DOHH2 (cell line): ENCODE data around the gene UBR2.
A peak's percentile ranks its signal among the peaks of the same experiment; 100 is the strongest.

ENCODE experiments used
- EZH2phosphoT487 ChIP-seq: fragments of 200-600 bp; sonication (generic); IDR thresholded peaks from 2 replicates; pipeline ENCODE4 v1.6.1; 2017; ENCODE audit warnings: borderline replicate concordance, mild to moderate bottlenecking, antibody characterized with exemption, low read length, moderate library complexity, mixed read lengths
- TF ChIP-seq, protein P1 (sequence below): fragments of 200-600 bp; sonication (generic); IDR thresholded peaks from one replicate; pipeline ENCODE4 v1.5.1; 2014; ENCODE audit warnings: antibody characterized with exemption, mild to moderate bottlenecking, low read depth, low read length; ENCODE audit not compliant: poor library complexity, severe bottlenecking

DNA sequence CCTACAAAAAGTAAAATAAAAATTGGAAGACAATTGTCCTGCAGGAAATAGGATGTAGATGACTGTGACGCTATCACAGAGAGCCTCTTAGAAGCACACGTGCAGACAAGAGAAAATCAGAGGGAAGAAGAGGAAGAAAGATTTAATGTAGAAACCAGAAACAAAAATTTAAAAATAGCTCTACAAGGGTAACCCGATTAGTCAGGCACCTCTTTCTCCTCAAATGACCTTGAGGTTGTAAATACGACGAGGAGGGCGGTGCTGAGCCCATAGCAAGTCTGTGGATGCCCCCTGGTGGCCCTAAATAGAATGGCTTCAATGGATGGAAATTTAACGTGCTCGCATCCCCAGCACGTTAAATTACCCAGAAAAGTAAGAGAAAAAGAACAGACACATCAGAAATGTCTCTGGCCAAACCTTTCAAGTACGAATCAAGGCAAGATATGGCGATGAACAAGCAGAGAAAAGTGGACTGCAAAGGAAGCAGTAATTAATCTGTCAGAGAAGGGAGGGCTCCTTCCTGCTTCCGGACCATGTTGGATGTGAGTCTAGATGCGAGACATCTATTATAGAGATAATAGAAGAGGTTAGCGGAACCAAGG is 162.8 kb downstream of the UBR2 start:
- TF ChIP-seq, protein P1, sequence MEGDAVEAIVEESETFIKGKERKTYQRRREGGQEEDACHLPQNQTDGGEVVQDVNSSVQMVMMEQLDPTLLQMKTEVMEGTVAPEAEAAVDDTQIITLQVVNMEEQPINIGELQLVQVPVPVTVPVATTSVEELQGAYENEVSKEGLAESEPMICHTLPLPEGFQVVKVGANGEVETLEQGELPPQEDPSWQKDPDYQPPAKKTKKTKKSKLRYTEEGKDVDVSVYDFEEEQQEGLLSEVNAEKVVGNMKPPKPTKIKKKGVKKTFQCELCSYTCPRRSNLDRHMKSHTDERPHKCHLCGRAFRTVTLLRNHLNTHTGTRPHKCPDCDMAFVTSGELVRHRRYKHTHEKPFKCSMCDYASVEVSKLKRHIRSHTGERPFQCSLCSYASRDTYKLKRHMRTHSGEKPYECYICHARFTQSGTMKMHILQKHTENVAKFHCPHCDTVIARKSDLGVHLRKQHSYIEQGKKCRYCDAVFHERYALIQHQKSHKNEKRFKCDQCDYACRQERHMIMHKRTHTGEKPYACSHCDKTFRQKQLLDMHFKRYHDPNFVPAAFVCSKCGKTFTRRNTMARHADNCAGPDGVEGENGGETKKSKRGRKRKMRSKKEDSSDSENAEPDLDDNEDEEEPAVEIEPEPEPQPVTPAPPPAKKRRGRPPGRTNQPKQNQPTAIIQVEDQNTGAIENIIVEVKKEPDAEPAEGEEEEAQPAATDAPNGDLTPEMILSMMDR, result peak; percentile 97
- TF ChIP-seq EZH2phosphoT487, result no peak
